GM08714 (cell line): Measurements from ENCODE around the gene RNLS.

ENCODE experiments used
- H3K4me3 ChIP-seq: fragments of 200-500 bp; sonication (Bioruptor generic); 2 replicates; pipeline ENCODE4 v1.5.1; 2014; ENCODE audit warnings: mild to moderate bottlenecking, low read length, inconsistent platforms
- ZNF274 ChIP-seq: IDR thresholded peaks from 2 replicates; pipeline ENCODE4 v1.6.1; 2012; ENCODE audit warnings: mild to moderate bottlenecking, low read depth, low read length

RNLS gene

GRCh38 chr10:88232983-88233543, 350.1 kb downstream of the RNLS start:
- TF ChIP-seq ZNF274, result no peak
- no peak overlapping the region for H3K4me3 ChIP-seq

GRCh38 chr10:88232029-88232895, 350.9 kb downstream of the RNLS start:
- no peak overlapping the region for H3K4me3 ChIP-seq
- no peak for TF ChIP-seq ZNF274

GRCh38 chr10:88230251-88230650, 352.9 kb downstream of the RNLS start:
- no peak for TF ChIP-seq ZNF274
- no peak overlapping the region for H3K4me3 ChIP-seq

- TF ChIP-seq ZNF274, result no peak
- H3K4me3 ChIP-seq, result no peak overlapping the region
Observed at GRCh38 chr10:88228130-88228529, 355.0 kb downstream of the RNLS start.

GRCh38 chr10:88227342-88228018, 355.6 kb downstream of the RNLS start:
- no peak overlapping the region for H3K4me3 ChIP-seq
- TF ChIP-seq ZNF274, result no peak

GRCh38 chr10:88226891-88227290, 356.2 kb downstream of the RNLS start:
- no peak overlapping the region for H3K4me3 ChIP-seq
- no peak for TF ChIP-seq ZNF274

GRCh38 chr10:88226071-88226659, 357.0 kb downstream of the RNLS start:
- no peak for TF ChIP-seq ZNF274
- H3K4me3 ChIP-seq, result no peak overlapping the region
